GM10266 (cell line): ENCODE data around the gene ZBTB34.

Experiments used
- DNase-seq: peaks from one replicate; pipeline ENCODE4 v3.0.0; 2012; ENCODE audit errors: extremely low spot score
- TF ChIP-seq, protein P1 (sequence below): IDR thresholded peaks from 2 replicates; pipeline ENCODE4 v1.5.1; 2012; ENCODE audit warnings: mild to moderate bottlenecking, low read depth; ENCODE audit not compliant: control insufficient read depth, insufficient read depth; ENCODE audit errors: missing control alignments

ZBTB34 gene

DNA sequence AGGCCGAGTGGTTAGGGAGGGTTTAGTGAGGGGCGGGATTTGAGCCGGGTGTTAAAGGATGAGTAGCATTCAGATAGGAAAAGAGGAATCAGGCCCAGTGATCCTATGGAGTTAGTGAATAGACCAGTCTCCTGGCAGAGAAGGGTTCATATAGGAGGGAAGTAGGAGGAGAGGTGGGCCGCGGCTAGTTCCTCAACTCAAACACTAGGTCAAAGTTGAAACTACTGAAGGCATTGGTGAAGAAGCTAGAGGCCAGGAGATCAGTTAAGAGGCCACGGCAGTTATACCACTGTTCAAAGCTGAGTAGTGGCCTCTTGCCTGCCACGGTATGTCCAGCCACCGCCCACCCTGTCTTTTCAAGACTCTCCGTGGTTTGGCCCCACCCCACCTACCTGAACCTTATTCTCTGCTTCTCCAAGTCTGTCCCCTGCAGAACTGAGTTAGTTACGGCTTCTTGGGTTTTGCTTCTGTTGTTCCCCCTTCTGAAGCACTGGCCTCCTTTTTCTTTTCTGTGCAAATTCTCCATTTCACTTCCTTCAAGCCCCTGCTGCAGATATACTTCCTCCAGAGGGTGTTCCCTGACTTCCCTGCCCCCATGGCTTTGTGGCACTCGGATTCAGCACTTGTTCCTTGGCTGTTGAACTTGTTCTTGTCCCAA lies 1.8 kb downstream of the ZBTB34 start:
- DNase-seq = no peak
- TF ChIP-seq, protein P1, sequence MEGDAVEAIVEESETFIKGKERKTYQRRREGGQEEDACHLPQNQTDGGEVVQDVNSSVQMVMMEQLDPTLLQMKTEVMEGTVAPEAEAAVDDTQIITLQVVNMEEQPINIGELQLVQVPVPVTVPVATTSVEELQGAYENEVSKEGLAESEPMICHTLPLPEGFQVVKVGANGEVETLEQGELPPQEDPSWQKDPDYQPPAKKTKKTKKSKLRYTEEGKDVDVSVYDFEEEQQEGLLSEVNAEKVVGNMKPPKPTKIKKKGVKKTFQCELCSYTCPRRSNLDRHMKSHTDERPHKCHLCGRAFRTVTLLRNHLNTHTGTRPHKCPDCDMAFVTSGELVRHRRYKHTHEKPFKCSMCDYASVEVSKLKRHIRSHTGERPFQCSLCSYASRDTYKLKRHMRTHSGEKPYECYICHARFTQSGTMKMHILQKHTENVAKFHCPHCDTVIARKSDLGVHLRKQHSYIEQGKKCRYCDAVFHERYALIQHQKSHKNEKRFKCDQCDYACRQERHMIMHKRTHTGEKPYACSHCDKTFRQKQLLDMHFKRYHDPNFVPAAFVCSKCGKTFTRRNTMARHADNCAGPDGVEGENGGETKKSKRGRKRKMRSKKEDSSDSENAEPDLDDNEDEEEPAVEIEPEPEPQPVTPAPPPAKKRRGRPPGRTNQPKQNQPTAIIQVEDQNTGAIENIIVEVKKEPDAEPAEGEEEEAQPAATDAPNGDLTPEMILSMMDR = no peak

DNA sequence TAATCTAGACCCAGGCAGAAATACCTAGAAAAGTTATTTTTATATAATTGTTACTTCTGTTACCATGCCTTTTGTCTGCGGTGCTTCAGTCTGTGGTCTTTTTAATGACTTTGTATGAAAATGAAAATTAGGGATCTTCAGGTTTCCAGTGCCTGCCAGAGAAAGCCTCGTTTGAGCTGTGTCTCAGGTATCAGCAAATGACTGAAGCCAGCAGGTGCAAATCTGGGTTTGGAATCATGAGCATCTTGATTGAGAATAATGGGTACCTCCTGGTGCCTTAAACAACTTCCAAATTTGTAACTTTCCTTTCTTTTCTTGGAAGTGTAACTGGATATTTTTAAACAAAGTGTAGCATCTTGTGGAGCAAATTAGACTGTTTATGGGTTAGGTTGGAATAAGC lies 4.3 kb downstream of the ZBTB34 start:
- TF ChIP-seq, protein P1 = no peak
- DNase-seq = no peak

DNA sequence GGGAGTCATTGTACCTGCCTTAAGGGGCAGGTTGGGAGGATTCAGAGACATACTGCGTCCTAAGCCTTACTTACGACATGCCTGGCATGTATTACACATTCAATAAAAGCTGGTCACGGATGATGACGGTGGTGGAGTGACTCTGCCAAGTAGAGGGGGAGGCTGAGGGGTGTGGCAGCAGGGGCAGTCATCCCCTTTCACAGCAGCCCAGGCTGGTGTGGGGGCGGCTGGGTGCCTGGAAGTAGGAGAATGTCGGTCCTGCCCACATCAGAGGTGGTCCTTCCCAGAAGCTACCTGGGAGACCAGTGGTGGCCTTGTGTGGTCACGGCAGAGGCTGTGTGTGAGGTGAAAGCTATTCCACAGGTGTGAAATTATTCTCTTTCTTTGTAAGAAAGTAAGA lies 8.9 kb downstream of the ZBTB34 start:
- TF ChIP-seq, protein P1 = no peak
- DNase-seq = no peak

DNA sequence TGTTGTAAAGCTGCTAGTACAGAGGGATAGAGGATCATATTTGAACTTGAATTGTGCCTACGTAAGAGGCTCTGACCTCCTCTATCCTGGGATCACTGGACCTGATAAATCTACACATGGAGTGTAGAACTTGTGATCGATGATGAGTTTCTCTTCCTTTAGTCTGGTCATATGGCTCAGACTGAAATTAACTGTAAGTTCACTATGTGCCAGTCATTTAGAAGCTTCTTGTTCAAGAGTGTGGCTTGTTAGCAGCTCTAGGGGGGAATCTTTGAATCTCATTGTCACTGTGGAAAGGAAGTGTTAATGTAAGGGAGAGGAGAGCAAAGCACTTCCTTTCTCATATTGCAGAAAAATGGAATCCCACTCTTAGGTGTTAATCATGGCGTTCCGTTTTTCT lies 12.1 kb downstream of the ZBTB34 start:
- DNase-seq = peak; percentile 32
- TF ChIP-seq, protein P1 = no peak

DNA sequence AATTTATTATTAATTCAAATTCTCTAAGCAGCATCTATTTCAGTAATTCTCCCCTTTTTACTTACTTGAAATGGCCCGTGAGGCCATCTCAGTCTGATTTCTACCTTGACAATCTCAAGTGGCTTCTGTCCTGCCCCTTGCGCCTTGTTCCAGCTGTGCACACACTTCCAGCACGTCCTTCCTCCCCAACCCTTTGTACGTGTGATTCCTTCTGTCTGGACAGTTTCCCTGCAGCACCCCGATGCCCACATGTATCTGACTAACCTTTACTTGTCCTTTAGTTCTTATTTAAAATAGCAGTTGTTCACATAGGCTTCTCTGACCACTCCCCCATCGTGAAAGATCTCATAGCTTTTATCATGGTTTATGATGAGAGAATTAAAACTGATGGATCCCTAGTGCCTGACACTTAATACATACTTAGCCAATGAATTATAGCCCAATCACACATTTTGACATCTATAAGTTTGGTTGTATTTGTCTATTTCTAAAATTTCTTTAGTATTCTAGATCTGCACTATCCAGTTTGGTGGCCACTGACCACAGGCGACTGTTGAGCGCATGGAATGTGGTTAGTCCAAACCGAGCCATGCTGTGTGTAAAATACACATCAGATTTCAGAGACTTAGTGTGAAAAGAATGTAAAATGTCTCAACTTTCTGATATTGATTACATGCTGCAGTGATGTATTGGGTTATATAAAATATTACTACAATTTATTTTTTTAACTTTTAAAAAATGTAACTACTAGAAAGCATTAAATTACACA lies 14.3 kb downstream of the ZBTB34 start:
- TF ChIP-seq, protein P1 = no peak
- DNase-seq = no peak

DNA sequence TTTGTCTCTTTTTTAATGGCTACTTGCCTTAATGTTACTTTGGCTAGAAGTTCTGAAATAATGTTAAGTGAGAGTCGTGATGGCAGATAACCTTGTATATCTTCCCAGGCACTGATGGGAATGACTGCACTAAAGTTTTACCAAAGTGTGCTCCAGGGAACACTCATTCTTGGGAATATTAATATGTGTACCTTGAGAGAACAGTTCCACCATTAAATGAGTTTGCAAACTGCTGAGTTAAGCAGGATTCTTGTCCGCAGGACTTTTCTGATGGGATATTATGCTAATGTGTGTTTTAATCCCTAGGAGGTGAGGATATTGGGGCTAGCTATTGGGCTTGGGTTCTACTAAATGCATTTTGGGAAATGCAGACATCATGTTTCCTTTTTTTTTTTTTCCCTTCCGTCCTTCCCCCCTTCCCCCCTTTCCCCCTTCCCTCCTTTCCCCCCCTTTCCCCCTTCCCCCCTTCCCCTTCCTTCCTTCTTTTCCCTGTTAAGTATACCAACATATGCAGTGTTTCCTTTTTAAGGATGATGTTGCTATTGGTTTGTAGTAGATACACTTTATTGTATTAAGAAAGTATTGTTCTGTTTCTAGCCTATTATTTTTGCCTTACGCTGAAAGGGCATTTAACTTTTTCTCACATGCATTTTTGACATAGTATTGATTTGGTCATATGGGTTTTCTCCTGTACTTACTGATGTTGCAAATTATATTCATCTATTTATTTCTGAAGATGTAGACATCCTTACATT lies 15.5 kb downstream of the ZBTB34 start:
- DNase-seq = no peak
- TF ChIP-seq, protein P1 = no peak
